ENCODE measurements around the gene EPN2.

GRCh38 chr17:19359151-19359550, 122.0 kb downstream of the EPN2 start:
- TF ChIP-seq CTCF (IDR thresholded peaks at IDR 0.05) = no peak
- no peak for TF ChIP-seq POLR2A (IDR thresholded peaks at IDR 0.05)

Data from testis (tissue), 2 donors.